ENCODE results near the gene CD2. TPM values are rescaled to one million over a fixed set of nuclear protein-coding genes. Genes with fewer than 3 reads are reported as not detected.

CD2 gene
- total RNA-seq, 1 donor from 2014 or later = 11.4 TPM

- Histone ChIP-seq H3K27me3 (no peaks in the 10 kb centered on the region), H3K4me1 (no peaks in the 10 kb centered on the region), H3K4me3 (no peak overlapping the region), H3K9me3 (no peaks in the 10 kb centered on the region), H3K27ac (no peak overlapping the region), H3K36me3 (no peaks in the 10 kb centered on the region)
- TF ChIP-seq CTCF (IDR thresholded peaks at IDR 0.05) = no peak
- intact Hi-C loops (cut with DNase I) = no loop called here
- DNase-seq (no peak), ATAC-seq (no peak)
These were observed 8.1 kb downstream of the CD2 start for GRCh38 chr1:116762281-116762680.

- no peak overlapping the region for H3K4me3 ChIP-seq
- TF ChIP-seq CTCF (IDR thresholded peaks at IDR 0.05) = no peak
- no peak for ATAC-seq
- no peaks in the 10 kb centered on the region for H3K27me3 ChIP-seq
- H3K4me1 ChIP-seq = no peaks in the 10 kb centered on the region
- DNase-seq = no peak
- intact Hi-C loops (cut with DNase I) = no loop called here
- no peak overlapping the region for H3K27ac ChIP-seq
- H3K9me3 ChIP-seq = no peaks in the 10 kb centered on the region
- no peaks in the 10 kb centered on the region for H3K36me3 ChIP-seq
These were observed 8.5 kb downstream of the CD2 start for GRCh38 chr1:116762781-116763115.

- TF ChIP-seq CTCF (IDR thresholded peaks at IDR 0.05) = no peak
- Histone ChIP-seq H3K27me3 (no peaks in the 10 kb centered on the region), H3K36me3 (no peaks in the 10 kb centered on the region), H3K9me3 (no peaks in the 10 kb centered on the region), H3K4me3 (no peak overlapping the region), H3K27ac (no peak overlapping the region), H3K4me1 (no peaks in the 10 kb centered on the region)
- intact Hi-C loops (cut with DNase I) = no loop called here
- ATAC-seq (no peak), DNase-seq (no peak)
These were observed 9.0 kb downstream of the CD2 start for GRCh38 chr1:116763116-116763786.

GRCh38 chr1:116763787-116764465 is 9.7 kb downstream of the CD2 start:
- H3K9me3 ChIP-seq = no peaks in the 10 kb centered on the region
- H3K4me3 ChIP-seq = no peak overlapping the region
- peak; percentile 36 for TF ChIP-seq CTCF (IDR thresholded peaks at IDR 0.05)
- H3K36me3 ChIP-seq = no peaks in the 10 kb centered on the region
- DNase-seq (no peak), ATAC-seq (peak; percentile 57)
- intact Hi-C loops (cut with DNase I) = no loop called here
- H3K27ac ChIP-seq = no peak overlapping the region
- H3K27me3 ChIP-seq = no peaks in the 10 kb centered on the region
- no peaks in the 10 kb centered on the region for H3K4me1 ChIP-seq

- no peak for TF ChIP-seq CTCF (IDR thresholded peaks at IDR 0.05)
- intact Hi-C loops (cut with DNase I) = no loop called here
- ATAC-seq = no peak
These were observed 10.3 kb downstream of the CD2 start for GRCh38 chr1:116764466-116764898.

More at GRCh38 chr1:116764466-116764898, 10.3 kb downstream of the CD2 start:
- Histone ChIP-seq H3K4me3 (no peak overlapping the region), H3K4me1 (peaks cover 4% of the 10 kb centered on the region), H3K27me3 (no peaks in the 10 kb centered on the region), H3K9me3 (no peaks in the 10 kb centered on the region), H3K36me3 (no peaks in the 10 kb centered on the region), H3K27ac (no peak overlapping the region)
- DNase-seq = no peak
